GM15510 (cell line): ENCODE results near the gene FSTL4.

Experiments
- POLR2A ChIP-seq: IDR thresholded peaks from 3 replicates; pipeline ENCODE4 v1.6.1; 2011; ENCODE audit warnings: borderline replicate concordance; ENCODE audit not compliant: insufficient read length; ENCODE audit errors: extremely low read depth

Gene FSTL4

DNA sequence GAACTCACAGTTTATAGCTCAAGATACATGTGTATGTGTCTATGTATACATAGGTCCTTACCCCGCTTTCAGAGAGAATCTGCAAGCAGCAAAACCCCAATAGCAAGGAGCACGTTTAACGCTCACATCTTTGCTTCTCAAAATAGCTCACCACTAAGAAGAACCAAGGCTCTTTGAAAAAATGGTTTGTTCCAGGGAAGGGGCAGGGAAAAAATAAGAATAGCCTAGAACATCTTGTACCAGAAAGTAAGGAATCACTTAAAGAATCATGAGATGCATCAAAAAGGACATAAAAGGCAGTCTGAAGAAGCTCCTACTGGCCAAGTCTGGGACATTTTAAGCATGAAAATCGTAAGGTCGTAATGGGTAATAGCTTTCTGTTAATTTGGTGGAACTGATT, 196.4 kb downstream of the FSTL4 start:
- TF ChIP-seq POLR2A, result no peak

DNA sequence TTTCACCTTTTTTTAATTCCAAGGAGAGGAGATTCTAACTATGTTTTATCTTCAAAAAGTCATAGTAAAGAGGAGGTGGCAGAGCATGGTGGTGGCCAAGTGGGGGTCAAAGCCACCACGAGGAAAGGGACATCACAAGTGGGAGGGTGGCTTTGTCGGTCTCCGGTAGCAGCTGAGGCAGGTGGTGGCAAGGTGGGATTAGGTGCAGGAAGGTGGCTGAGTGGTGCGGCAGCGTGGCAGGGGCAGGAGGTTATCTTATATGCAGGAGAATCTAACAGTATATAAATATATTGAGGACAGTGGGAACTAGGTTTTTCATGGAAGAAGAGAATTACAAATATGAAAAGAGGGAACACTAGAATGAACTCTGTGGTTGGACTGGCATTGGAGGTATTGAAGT, 196.8 kb downstream of the FSTL4 start:
- TF ChIP-seq POLR2A, result no peak

DNA sequence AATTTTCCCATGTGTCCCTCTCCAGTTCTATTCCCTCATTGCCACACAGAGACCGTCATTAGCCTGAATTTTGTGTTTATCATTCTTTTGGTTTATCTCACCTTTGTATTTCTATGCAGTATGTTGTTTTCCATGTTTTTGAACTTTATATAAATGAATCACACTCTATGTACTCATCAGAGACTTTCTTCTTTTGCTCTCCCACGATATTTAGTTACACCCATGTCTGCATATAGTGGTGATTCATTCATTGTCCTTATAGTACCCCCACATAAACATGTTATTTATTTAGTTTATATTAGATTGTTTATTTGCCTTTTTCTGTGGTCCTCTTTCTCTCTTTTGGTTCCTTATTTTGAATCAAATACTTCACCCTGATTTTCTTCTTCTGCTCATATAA, 199.7 kb downstream of the FSTL4 start:
- TF ChIP-seq POLR2A, result no peak

DNA sequence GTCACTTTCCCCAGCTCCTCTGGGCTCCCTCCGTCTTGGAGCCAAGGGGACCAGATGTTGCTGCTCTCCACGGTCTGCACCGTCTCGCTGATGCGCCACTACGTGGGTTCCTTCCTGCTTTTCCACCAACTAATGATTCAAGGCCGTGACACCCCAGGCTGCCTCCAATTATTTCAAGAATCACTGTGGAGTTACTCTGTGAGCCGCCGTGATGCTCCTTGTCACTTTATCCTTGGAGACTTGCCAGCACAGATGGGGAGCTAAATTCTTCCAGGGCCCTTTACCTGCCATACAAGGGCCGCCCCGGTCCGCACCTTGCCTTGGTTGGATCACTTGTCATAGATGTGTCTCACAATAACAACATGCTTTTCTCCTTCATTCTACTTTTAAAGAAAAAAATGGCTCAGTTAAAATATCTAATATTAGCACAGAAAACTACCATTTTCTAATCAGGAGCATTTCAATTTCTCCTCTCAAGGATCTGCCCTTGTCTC, 202.0 kb downstream of the FSTL4 start:
- TF ChIP-seq POLR2A, result no peak

DNA sequence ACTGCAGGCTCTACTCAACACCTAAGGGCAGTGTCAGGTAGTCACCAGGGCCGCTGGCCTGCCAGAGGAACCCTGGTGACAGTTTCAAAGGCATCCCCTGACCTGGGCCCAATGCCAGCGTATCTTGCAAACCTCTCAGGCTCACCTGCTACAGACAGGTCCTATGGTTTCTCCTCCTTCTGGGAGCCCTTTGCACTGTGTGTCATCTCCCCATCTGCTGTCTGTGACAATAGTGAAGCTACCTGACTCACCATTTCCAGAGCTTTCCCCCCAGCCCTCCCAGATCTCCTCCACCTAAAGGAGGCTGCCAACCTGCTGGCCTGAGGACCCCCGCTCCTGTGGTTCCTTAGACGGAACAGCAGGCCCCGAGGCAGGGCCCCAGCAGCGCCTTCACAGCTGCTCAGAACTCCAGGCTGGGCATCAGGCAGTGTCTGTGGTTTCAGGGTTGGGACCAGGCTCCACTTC, 203.1 kb downstream of the FSTL4 start:
- no peak for TF ChIP-seq POLR2A

DNA sequence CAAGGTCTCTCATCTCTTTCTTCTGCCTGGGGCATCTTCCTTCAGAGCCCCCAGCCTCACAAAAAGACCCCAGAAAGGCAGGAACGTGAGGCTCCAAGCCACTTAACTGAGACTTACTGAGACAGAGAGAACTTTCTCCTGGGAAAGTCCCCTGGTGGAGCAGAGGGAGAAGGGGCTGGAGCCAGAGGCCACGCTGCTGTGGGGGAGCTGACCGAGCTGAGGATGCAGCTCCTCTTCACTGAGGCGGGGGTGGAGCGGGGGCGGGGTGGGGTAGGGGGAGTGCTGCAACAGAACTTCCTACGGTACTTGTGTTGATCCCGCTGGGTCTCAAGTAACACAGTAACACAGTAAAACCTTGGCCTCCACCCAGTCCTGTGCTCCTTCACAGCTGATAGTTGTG, 204.0 kb downstream of the FSTL4 start:
- no peak for TF ChIP-seq POLR2A

DNA sequence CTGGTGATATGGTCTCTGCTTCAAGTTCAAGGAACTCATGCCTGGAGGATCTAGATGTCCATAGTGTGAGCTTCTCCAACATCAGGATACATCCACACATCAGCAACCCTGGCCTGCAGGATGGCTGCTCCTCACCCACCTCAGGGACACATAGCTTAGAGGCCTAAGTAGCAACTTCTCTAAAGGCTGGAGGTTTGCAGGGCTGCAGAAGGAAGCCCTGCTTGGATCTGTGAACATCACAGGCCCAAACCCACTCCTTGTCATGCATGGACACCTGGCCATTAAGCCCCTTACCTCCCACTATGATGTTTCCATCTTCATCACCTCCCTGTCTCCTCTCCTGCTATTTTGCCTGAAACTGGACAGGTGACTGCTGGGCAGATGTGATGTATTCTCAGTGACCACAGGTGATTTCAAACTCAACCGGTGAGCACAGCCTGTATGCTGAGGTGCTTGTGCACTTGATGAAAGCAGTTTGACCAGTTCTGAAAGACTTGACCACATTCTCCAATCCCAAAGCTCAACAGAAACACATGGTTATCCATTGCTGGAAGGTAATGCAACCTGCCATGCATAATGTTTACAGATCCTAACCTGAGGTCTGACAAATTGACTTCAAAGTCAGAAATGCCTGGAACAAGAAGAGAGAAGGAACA, 205.2 kb downstream of the FSTL4 start:
- no peak for TF ChIP-seq POLR2A

DNA sequence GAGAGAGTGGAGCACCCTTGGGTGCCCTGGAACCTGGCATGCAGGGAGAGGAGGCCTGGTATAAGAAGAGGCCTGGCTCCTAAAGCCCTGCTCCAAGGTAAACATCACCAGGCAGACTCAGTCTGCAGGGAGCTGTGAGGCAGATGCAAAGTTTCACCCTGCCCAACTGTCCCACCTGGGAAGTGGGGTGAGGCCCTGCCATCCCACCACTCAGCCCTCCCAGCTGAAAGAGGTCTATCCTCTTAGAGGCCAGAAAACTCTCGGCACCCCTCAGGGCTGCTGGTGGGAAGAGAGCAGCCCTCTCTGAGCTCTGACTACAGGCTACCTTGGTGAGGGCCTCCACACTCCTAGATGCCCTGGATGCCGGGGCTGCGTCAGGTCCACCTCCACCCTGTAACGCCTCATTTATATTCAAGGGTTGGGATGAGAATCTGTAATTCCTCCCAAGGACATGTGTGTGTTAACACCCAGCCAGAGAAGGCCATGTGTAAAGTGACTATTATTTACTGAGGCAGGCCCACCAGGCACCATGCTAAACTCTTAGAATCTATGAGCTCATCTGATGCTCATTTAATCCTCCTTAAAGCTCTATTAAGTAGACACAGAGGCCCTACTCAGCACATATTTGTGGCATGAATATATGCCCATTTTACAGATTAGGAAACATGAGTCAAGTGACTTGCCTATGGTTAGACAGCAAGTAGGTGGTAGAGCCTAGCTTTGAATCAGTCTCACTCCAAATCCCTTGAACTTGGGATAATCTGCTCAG, 205.9 kb downstream of the FSTL4 start:
- TF ChIP-seq POLR2A, result no peak

DNA sequence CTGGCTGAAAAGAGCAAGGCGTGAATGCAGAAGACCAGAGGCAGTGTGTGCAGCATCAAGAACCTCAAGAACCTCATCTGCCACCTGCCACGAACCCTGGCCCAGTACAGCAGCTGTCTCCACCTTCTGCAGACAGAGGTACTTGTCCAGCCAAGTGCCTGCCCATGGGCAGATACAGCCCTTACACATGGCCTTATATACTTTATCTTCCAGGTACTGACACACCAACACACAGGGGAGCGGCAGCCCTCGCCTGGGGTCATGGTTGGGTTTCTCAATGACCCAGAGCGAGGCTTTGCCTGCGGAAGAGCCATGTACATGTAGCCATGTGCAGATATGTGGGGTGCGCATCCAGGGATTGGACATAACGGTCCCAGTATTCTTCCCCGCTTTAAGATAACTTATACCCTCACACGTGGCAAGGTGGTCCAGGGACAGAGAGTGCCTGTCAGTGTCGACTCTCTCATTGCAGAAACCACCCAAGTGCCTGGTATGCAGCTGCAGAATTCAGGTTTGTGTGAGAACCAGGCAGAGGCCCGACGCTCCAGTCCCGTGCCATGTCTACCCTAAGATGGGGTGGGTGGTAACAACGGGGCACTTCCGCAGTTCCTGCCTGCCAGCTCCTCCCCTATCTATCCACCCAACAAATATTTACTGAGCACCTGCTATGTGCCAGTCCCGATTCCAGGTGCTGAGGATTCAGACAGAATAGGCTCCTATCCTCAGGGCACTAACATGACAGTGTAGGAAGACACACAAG, 206.9 kb downstream of the FSTL4 start:
- TF ChIP-seq POLR2A, result no peak

DNA sequence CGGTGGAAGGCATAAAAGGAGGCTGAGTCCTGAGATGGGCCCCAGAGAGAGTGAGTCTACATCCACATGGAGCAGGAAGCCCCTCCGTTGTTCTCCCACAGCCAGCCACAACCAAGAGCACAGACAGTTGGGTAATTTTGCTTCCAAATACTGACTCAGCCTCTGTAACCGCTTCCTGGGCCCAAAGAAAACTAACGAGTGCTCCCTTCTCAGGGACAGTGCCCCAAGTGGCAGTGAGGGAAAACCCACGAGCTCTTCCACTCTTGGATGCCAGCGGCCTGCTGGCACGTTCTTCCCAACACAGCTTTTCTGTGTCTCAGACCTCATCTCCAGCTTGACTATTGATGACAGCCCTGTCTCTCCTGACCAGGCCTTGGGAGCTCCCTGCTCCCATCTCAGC, 207.6 kb downstream of the FSTL4 start:
- TF ChIP-seq POLR2A, result no peak

DNA sequence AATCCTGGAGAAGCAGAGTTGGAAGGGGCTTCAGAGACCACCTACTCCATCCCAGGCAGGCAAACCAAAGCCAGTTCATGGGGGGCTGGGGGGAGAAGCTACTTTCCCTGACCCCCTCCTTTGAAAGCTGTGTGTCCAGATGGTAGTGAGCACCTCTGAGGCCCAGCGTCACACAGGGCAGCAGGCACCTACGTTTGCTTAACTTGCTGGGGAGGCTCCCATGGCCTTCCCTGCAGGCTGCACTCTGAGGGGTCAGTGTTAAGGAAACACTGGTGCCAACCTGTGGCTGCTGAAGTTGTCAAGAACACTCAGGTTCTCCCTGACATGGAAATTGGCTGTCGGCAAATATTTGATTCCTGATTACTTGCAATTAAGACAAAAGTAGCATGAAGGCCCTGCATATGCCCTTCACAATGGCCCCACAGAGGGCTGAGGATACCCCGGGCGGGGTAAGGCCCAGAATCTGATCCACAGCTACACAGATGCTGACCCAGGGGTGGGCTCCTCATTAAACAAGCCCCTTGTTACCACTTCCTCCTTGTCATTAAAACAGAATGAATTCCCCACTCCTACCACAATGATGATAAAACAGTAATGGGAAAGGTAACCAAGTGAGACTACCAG, 208.5 kb downstream of the FSTL4 start:
- no peak for TF ChIP-seq POLR2A

DNA sequence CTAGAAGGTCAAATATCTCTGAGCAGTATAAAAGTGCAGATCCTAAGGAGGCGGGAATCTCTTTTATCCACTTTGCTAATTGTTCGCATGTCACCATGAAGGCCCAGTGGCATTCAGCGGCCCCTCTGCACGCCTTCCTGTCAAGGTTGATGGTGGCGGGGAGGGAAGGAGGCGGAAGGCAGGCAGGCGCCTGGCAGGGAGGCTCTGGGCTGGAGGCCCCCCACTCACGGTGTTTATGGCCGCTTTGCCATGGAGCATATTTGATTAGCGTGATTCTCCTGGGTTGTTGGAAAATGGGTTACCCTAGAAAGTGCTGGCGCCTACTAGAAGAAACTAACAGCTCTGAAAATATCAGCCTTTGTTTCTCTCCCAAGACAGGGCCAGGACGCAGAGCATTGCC, 209.6 kb downstream of the FSTL4 start:
- TF ChIP-seq POLR2A, result no peak

DNA sequence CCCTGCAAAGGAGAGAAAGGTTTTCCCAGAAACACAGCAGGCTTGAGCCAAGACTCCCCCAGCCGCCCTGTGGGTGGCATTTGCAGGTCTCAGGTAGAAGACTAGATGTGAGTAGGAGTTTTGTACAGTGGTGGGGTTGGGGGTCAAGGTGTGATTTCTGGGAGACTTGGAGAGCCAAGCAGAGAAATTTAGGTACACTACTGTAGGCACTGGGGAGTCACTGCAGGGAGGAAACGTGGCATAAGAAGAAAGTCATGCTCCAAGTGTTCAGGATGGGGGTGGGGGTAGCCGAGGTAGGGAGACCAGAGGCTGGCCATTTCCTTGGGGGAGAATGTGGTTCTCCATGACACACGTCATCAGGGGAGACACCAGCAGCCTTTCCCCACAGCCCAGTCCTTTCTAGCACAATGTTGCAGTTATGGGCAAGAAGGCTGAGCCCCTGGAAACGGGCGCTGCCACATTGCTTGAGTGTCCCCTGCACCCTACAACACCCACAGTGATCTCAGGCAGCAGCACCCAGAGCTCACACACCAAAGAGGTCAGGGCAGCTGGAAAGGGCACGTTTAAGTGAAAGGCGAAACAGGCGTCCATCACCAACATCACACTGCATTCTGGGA, 210.5 kb downstream of the FSTL4 start:
- TF ChIP-seq POLR2A, result no peak

DNA sequence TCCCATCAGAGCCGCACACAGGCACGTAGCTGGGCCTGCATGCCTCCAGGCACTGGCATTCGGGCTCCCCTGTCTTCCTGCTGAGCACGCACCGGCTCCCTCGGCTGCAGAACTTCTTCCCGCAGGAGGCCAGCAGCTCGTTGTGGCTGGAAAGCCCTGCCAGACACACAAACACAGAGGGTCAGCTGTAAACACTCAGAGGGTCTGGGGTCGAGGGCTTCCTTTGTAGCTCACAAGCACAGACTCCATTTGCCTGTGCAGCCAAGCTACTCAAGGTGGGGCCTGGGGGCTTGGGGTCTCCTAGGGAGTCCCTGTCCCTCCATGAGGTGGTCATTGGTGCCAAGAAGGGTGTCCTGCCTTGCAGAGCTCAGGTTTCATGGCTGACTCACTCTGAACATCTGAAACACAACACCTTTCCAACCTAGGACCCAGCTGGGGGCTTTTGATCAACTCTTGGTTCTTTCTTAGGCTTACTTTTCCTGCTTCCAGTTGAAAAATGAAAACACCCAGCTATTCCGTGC, 211.4 kb downstream of the FSTL4 start:
- no peak for TF ChIP-seq POLR2A
